IMR-90 (cell line): Measurements from ENCODE around the gene TMBIM1. TPM values are rescaled to one million over a fixed set of nuclear protein-coding genes. Genes with fewer than 3 reads are reported as not detected.

Experiments
- ATAC-seq: fragments of 200-7000 bp; cut with Tn5 transposase; 2 replicates; pipeline ENCODE4 v1.9.1; 2020; ENCODE audit warnings: low read depth, mild to moderate bottlenecking, moderate library complexity
- BruUV-seq: library from RNA; stranded (reverse); fragments of 400-500 nt; replicated peaks from 2 replicates; lab custom pipeline; 2021; lab: Mats Ljungman, UMichigan
- CTCF ChIA-PET: fragments of 300-600 bp; formaldehyde crosslinking; extraction: SDS; loops from one replicate; lab custom pipeline; 2021; ENCODE audit warnings: antibody characterized with exemption; lab: Yijun Ruan, JAX
- POLR2A ChIA-PET: fragments of 300-600 bp; sonication (Branson Sonifier 250); formaldehyde crosslinking; loops from one replicate; lab custom pipeline; 2022; ENCODE audit warnings: antibody characterized with exemption; ENCODE audit not compliant: unreplicated experiment; lab: Charles Lee
- DNase-seq: peaks from one replicate; pipeline ENCODE4 v3.0.0; 2013
- H2AFZ ChIP-seq: replicated peaks from 2 replicates; pipeline ENCODE3; 2013; ENCODE audit warnings: low read length, mild to moderate bottlenecking; ENCODE audit not compliant: poor library complexity
- H2AK5ac ChIP-seq: 2 replicates; pipeline ENCODE4 v1.6.1; 2013; ENCODE audit warnings: low read depth, low read length, inconsistent platforms
- H2AK9ac ChIP-seq: replicated peaks from 2 replicates; pipeline ENCODE3; 2013; ENCODE audit warnings: mild to moderate bottlenecking, low read depth, low read length, moderate library complexity; ENCODE audit not compliant: poor library complexity
- H2BK120ac ChIP-seq: 2 replicates; pipeline ENCODE4 v1.6.1; 2013; ENCODE audit warnings: low read depth, low read length, inconsistent platforms
- H2BK15ac ChIP-seq: 3 replicates; pipeline ENCODE4 v1.6.1; 2013; ENCODE audit warnings: low read depth, low read length, inconsistent platforms
- H2BK20ac ChIP-seq: 2 replicates; pipeline ENCODE4 v1.6.1; 2013; ENCODE audit warnings: low read depth, mild to moderate bottlenecking, inconsistent platforms, low read length, moderate library complexity
- H2BK5ac ChIP-seq: 2 replicates; pipeline ENCODE4 v1.6.1; 2013; ENCODE audit warnings: mild to moderate bottlenecking, low read depth, low read length, inconsistent platforms; ENCODE audit not compliant: poor library complexity, severe bottlenecking
- H3K14ac ChIP-seq: replicated peaks from 2 replicates; pipeline ENCODE4 v1.6.1; 2013; ENCODE audit warnings: low read depth, low read length, inconsistent platforms
- H3K18ac ChIP-seq: 2 replicates; pipeline ENCODE4 v1.6.1; 2013; ENCODE audit warnings: low read depth, low read length, control low read depth
- H3K23ac ChIP-seq: 2 replicates; pipeline ENCODE4 v1.6.1; 2013; ENCODE audit warnings: low read depth, low read length, inconsistent platforms
- H3K27ac ChIP-seq: 2 replicates; pipeline ENCODE4 v1.5.1; 2013; ENCODE audit warnings: mild to moderate bottlenecking, control low read depth, low read length; ENCODE audit not compliant: insufficient read depth
- H3K27me3 ChIP-seq: 2 replicates; pipeline ENCODE4 v1.6.1; 2013; ENCODE audit warnings: low read length; ENCODE audit not compliant: control insufficient read depth, insufficient read depth
- H3K36me3 ChIP-seq: 2 replicates; pipeline ENCODE4 v1.6.1; 2013; ENCODE audit warnings: low read length, mixed read lengths; ENCODE audit not compliant: control insufficient read depth, insufficient read depth
- H3K4ac ChIP-seq: 2 replicates; pipeline ENCODE4 v1.6.1; 2013; ENCODE audit warnings: low read depth, low read length, inconsistent platforms
- H3K4me1 ChIP-seq: 2 replicates; pipeline ENCODE4 v1.6.1; 2013; ENCODE audit warnings: low read length, mixed read lengths; ENCODE audit not compliant: control insufficient read depth, insufficient read depth
- H3K4me2 ChIP-seq: 2 replicates; pipeline ENCODE4 v1.6.1; 2013; ENCODE audit warnings: low read depth, mild to moderate bottlenecking, control low read depth, low read length, moderate library complexity
- H3K4me3 ChIP-seq: 2 replicates; pipeline ENCODE4 v1.5.1; 2013; ENCODE audit warnings: low read depth, mild to moderate bottlenecking, control low read depth, low read length, moderate library complexity; ENCODE audit not compliant: insufficient read depth
- H3K56ac ChIP-seq: 2 replicates; pipeline ENCODE4 v1.6.1; 2013; ENCODE audit warnings: low read length, inconsistent platforms; ENCODE audit not compliant: insufficient read depth; ENCODE audit errors: extremely low read depth
- H3K79me1 ChIP-seq, 2 experiments: 2 replicates each; pipeline ENCODE4 v1.6.1; 2013; ENCODE audit warnings: low read length in 2 of 2, inconsistent platforms in 1 of 2, low read depth in 1 of 2
- H3K9ac ChIP-seq: 2 replicates; pipeline ENCODE4 v1.6.1; 2013; ENCODE audit warnings: low read depth, low read length, control low read depth
- H3K9me1 ChIP-seq: 2 replicates; pipeline ENCODE4 v1.6.1; 2013; ENCODE audit warnings: low read length, inconsistent platforms; ENCODE audit not compliant: insufficient read depth
- H3K9me3 ChIP-seq: 2 replicates; pipeline ENCODE4 v1.6.1; 2013; ENCODE audit warnings: low read length; ENCODE audit not compliant: control insufficient read depth, insufficient read depth
- H4K20me1 ChIP-seq: 2 replicates; pipeline ENCODE4 v1.6.1; 2013; ENCODE audit warnings: low read length, inconsistent platforms; ENCODE audit not compliant: insufficient read depth
- H4K5ac ChIP-seq: 2 replicates; pipeline ENCODE4 v1.6.1; 2013; ENCODE audit warnings: mild to moderate bottlenecking, low read depth, low read length, control low read depth
- H4K8ac ChIP-seq, 2 experiments: 2 replicates each; pipeline ENCODE4 v1.6.1; 2013; ENCODE audit warnings: low read depth in 2 of 2, low read length in 2 of 2, control low read depth in 1 of 2, inconsistent platforms in 1 of 2
- H4K91ac ChIP-seq: 2 replicates; pipeline ENCODE4 v1.6.1; 2013; ENCODE audit warnings: low read depth, low read length, inconsistent platforms; ENCODE audit not compliant: insufficient read depth
- CEBPB ChIP-seq: IDR thresholded peaks from 2 replicates; pipeline ENCODE4 v1.6.1; 2012; ENCODE audit warnings: low read depth, low read length, improper control_type of control experiment
- ELK1 ChIP-seq: fragments of 150-350 bp; IDR thresholded peaks from 2 replicates; pipeline ENCODE4 v1.6.1; 2016; ENCODE audit warnings: low read depth, mild to moderate bottlenecking, low read length, moderate library complexity, borderline replicate concordance
- MAFK ChIP-seq: IDR thresholded peaks from 2 replicates; pipeline ENCODE4 v1.6.1; 2012; ENCODE audit warnings: low read depth, low read length, improper control_type of control experiment
- MAZ ChIP-seq: IDR thresholded peaks from 2 replicates; pipeline ENCODE4 v1.6.1; 2012; ENCODE audit warnings: low read depth, mild to moderate bottlenecking, low read length, improper control_type of control experiment, moderate library complexity, borderline replicate concordance
- RFX5 ChIP-seq: IDR thresholded peaks from 2 replicates; pipeline ENCODE4 v1.8.0; 2012; ENCODE audit warnings: low read depth, mild to moderate bottlenecking, low read length, moderate library complexity
- SMC3 ChIP-seq: fragments of 150-350 bp; IDR thresholded peaks from 2 replicates; pipeline ENCODE4 v1.6.1; 2016; ENCODE audit warnings: low read depth, mild to moderate bottlenecking, antibody characterized with exemption, low read length, moderate library complexity
- USF2 ChIP-seq: fragments of 150-350 bp; IDR thresholded peaks from 2 replicates; pipeline ENCODE4 v1.6.1; 2017; ENCODE audit warnings: mild to moderate bottlenecking, antibody characterized with exemption, low read length, low read depth
- WGBS, 2 experiments: methylation state at CpG; one replicate each; pipeline versions ENCODE4 v1.1.5 to v1.1.7; 2013; ENCODE audit warnings: missing lambda C conversion rate in 2 of 2; ENCODE audit not compliant: insufficient read length in 1 of 2; ENCODE audit errors: extremely low coverage in 2 of 2; 5-methylcytosine and 5-hydroxymethylcytosine counted together
- dilution Hi-C: fragments of 300-500 bp; cut with HindIII; formaldehyde crosslinking; loops from one replicate; pipeline ENCODE4 v1.14.3; 2018; ENCODE audit warnings: low sequenced_read_pairs; ENCODE audit not compliant: unreplicated experiment
- in situ Hi-C: fragments of 300-500 bp; cut with MboI; formaldehyde crosslinking; loops from 3 replicates; pipeline ENCODE4 v1.14.3; 2019; ENCODE audit warnings: low sequenced_read_pairs, inconsistent platforms, mixed read lengths
- intact Hi-C: fragments of 100-400 bp; cut with micrococcal nuclease; formaldehyde crosslinking; loops from 2 replicates; pipeline ENCODE4 v1.10.0; 2022
- polyA plus RNA-seq, 3 experiments: library from polyadenylated mRNA; depleted of rRNA; stranded (reverse); fragments of >200 nt; gene quantifications; 2 replicates each; pipeline ENCODE4 v1.2.3, GENCODE V29; 2012; ENCODE audit warnings: low replicate concordance in 1 of 3
- total RNA-seq: library from RNA; depleted of rRNA; stranded (reverse); fragments of >200 nt; gene quantifications from 2 replicates; pipeline ENCODE4 v1.2.3, GENCODE V29; 2012

Gene TMBIM1
- total and polyA plus RNA-seq, 2 of the 4 experiments (the other 2 are of a cell fraction), result 84.6 to 102 TPM

- dilution Hi-C loops, result no loop called here
- Histone ChIP-seq H3K4ac (peak overlapping the region; percentile 93), H3K36me3 (peaks cover under 1% of the 10 kb centered on the region; the same call in 1 of the 2 replicates), H2BK120ac (peak overlapping the region; percentile 87), H3K4me2 (peak overlapping the region; percentile 78), H3K9ac (peak overlapping the region; percentile 81), H3K23ac (peak overlapping the region; percentile 69), H4K91ac (peak overlapping the region; percentile 94), H2BK15ac (peak overlapping the region; percentile 75; the same call in 1 of the 3 replicates), H2AK5ac (peak overlapping the region; percentile 83), H3K27ac (peak overlapping the region; percentile 90), H3K4me1 (peaks cover 47% of the 10 kb centered on the region), H3K14ac (peak overlapping the region; percentile 92), H4K8ac (peak overlapping the region; percentile 77 to 95), H3K4me3 (peak overlapping the region; percentile 31), H3K9me3 (no peaks in the 10 kb centered on the region), H4K5ac (peak overlapping the region; percentile 66), H3K18ac (peak overlapping the region; percentile 71), H2BK20ac (peak overlapping the region; percentile 76), H3K27me3 (no peaks in the 10 kb centered on the region), H3K56ac (peak overlapping the region; percentile 91), H4K20me1 (peaks cover 32% of the 10 kb centered on the region), H3K79me1 (peaks cover 32 to 80% of the 10 kb centered on the region in 2 experiments), H2BK5ac (peak overlapping the region; percentile 94), H3K9me1 (peaks cover 18% of the 10 kb centered on the region), H2AK9ac (peak overlapping the region; percentile 96), H2AFZ (peak overlapping the region; percentile 56)
- no TSS peak for BruUV-seq
- ChIA-PET CTCF (interaction anchor here (0.6 to 4.4 kb wide), 3 partner anchors 15 to 25 kb away, joined by 3 to 24 read pairs (median 3); partner anchors contain the start of genes AAMP and PNKD), POLR2A (interaction anchor here (0.5 to 1.5 kb wide), 6 partner anchors 8 to 110 kb away, joined by 3 to 9 read pairs (median 4); no protein-coding TSS in a partner anchor)
- ATAC-seq, result peak; percentile 78
- no peak for TF ChIP-seq MAFK
- peak; percentile 50 for TF ChIP-seq USF2
- peak; percentile 57 for TF ChIP-seq MAZ
- TF ChIP-seq CEBPB, result peak; percentile 27; the same call in 1 of the 2 replicates
- no peak for TF ChIP-seq ELK1
- peak; percentile 54; the same call in 1 of the 2 replicates for TF ChIP-seq RFX5
- 0 out of 2 replicates have a peak, but pooled peaks have one; percentile 14 for TF ChIP-seq SMC3
- in situ Hi-C loops, result no loop called here
- peak; percentile 94 for DNase-seq
- WGBS, 2 experiments, result 3% methylated on average over 3 of the region's 11 CpGs; no CpG with 5 or more reads in 1 of the 2 experiments
- intact Hi-C loops, result loop anchor here (2.0 kb wide), 1 partner anchor 14 kb away; no protein-coding TSS in a partner anchor
Observed at GRCh38 chr2:218286570-218287459, 5.5 kb downstream of the TMBIM1 start.
